Neural progenitor cell (in vitro differentiated cells): Measurements from ENCODE around the gene NTN3. TPM values are rescaled to one million over a fixed set of nuclear protein-coding genes. Genes with fewer than 3 reads are reported as not detected.

Source experiments
- DNase-seq: peaks from one replicate; pipeline ENCODE4 v3.0.0-alpha.2; 2016; ENCODE audit warnings: low spot score
- H2AFZ ChIP-seq: fragments of 200-600 bp; sonication (generic); replicated peaks from 2 replicates; pipeline ENCODE4 v1.6.1; 2016; ENCODE audit warnings: antibody characterized with exemption
- H3F3A ChIP-seq: fragments of 200-600 bp; sonication (generic); 2 replicates; pipeline ENCODE4 v1.6.1; 2016; ENCODE audit warnings: antibody characterized with exemption, low read depth
- H3K27ac ChIP-seq: fragments of 200-600 bp; sonication (generic); 2 replicates; pipeline ENCODE4 v1.5.1; 2016; ENCODE audit warnings: mild to moderate bottlenecking
- H3K27me3 ChIP-seq: fragments of 200-600 bp; sonication (generic); 2 replicates; pipeline ENCODE4 v1.6.1; 2016; ENCODE audit warnings: mild to moderate bottlenecking, moderate library complexity
- H3K36me3 ChIP-seq: fragments of 200-600 bp; sonication (generic); 2 replicates; pipeline ENCODE4 v1.5.1; 2016
- H3K4me1 ChIP-seq: fragments of 200-600 bp; sonication (generic); 2 replicates; pipeline ENCODE4 v1.6.1; 2016; ENCODE audit warnings: mixed run types
- H3K4me2 ChIP-seq: fragments of 200-600 bp; sonication (generic); 2 replicates; pipeline ENCODE4 v1.6.1; 2016
- H3K4me3 ChIP-seq: fragments of 200-600 bp; sonication (generic); 2 replicates; pipeline ENCODE4 v1.5.1; 2016
- H3K79me2 ChIP-seq: fragments of 200-600 bp; sonication (generic); 2 replicates; pipeline ENCODE4 v1.6.1; 2016; ENCODE audit warnings: low read depth
- H3K9ac ChIP-seq: fragments of 200-600 bp; sonication (generic); 2 replicates; pipeline ENCODE4 v1.6.1; 2016
- H3K9me3 ChIP-seq: fragments of 200-600 bp; sonication (generic); 2 replicates; pipeline ENCODE4 v1.5.1; 2016; ENCODE audit warnings: low read depth
- H4K20me1 ChIP-seq: fragments of 200-600 bp; sonication (generic); 2 replicates; pipeline ENCODE4 v1.6.1; 2016; ENCODE audit warnings: low read depth
- H3K27ac Mint-ChIP-seq: 3 replicates; pipeline ENCODE4 v1.8.0; 2021; ENCODE audit warnings: mixed read lengths
- H3K27me3 Mint-ChIP-seq: 2 replicates; pipeline ENCODE4 v1.8.0; 2022; ENCODE audit warnings: low read depth, mild to moderate bottlenecking, inconsistent platforms, moderate library complexity, mixed read lengths; ENCODE audit not compliant: insufficient read depth
- H3K36me3 Mint-ChIP-seq: 3 replicates; pipeline ENCODE4 v1.8.0; 2021; ENCODE audit warnings: mixed read lengths
- H3K4me1 Mint-ChIP-seq: 3 replicates; pipeline ENCODE4 v1.8.0; 2021; ENCODE audit warnings: mixed read lengths
- H3K4me3 Mint-ChIP-seq: 3 replicates; pipeline ENCODE4 v1.8.0; 2021; ENCODE audit warnings: mild to moderate bottlenecking, moderate library complexity, mixed read lengths
- H3K9me3 Mint-ChIP-seq: 3 replicates; pipeline ENCODE4 v1.8.0; 2020; ENCODE audit warnings: mixed read lengths
- CTCF ChIP-seq: fragments of 200-600 bp; sonication (generic); IDR thresholded peaks from 2 replicates; pipeline ENCODE4 v1.5.1; 2017; ENCODE audit warnings: antibody characterized with exemption, mild to moderate bottlenecking
- EZH2 ChIP-seq: fragments of 200-600 bp; sonication (generic); IDR thresholded peaks from 2 replicates; pipeline ENCODE4 v1.6.1; 2017; ENCODE audit warnings: antibody characterized with exemption, mild to moderate bottlenecking, moderate library complexity
- EZH2phosphoT487 ChIP-seq: fragments of 200-600 bp; sonication (generic); IDR thresholded peaks from 2 replicates; pipeline ENCODE4 v1.6.1; 2017; ENCODE audit warnings: antibody characterized with exemption
- total RNA-seq: library from RNA; depleted of rRNA; stranded (reverse); fragments of >200 nt; gene quantifications from 2 replicates; pipeline ENCODE4 v1.2.3, GENCODE V29; 2015; ENCODE audit warnings: low replicate concordance

NTN3 gene
- total RNA-seq, 1 donor from 2014 or later, result 3.6 TPM

DNA sequence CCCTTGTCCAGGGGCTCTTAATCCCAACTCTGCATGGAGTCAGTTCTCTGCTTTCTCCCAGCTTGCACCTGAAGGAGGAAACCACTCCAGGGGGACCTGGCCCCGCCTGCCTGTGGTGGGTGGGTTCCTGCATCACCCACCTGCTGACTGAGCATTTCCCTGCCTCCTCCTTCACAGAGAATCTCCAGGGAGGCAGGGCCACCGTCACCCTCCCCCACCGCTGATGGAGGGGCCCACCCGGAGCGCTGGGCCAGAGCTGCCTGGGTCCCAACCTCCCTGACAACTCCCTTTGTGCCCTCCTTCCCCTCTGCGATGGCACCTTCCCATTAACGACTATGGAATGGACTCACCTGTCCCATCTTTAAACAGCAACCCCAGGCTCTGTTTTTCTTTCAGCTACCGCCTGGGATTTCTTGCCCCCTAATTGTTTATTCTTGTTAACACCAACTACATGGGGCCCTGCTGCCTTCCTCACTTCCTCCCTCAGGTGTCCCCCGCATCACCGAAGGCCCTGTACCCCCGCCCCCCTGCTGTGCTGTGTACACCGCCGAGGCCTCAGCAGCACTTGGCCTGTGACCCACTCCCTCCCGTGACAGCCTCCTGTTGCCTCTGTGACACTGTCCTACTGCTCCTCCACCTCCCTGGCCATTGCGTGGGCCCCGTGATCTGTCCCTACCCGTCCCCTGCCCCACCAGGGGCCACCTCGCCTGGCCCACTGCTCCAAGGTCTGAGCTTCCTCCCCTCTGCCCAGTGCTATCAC is 12.0 kb upstream of the NTN3 start:
- peak overlapping the region; percentile 95 for H3K27ac Mint-ChIP-seq
- Histone ChIP-seq H3K79me2 (peaks cover 15% of the 10 kb centered on the region), H2AFZ (peak overlapping the region; percentile 14), H3F3A (peaks cover 42% of the 10 kb centered on the region), H3K36me3 (no peaks in the 10 kb centered on the region), H3K27ac (no peak overlapping the region), H3K4me1 (peaks cover 14% of the 10 kb centered on the region), H3K4me3 (peak overlapping the region; percentile 79), H3K4me2 (peak overlapping the region; percentile 97), H3K9ac (no peak overlapping the region), H3K9me3 (no peaks in the 10 kb centered on the region), H4K20me1 (peaks cover 25% of the 10 kb centered on the region), H3K27me3 (no peaks in the 10 kb centered on the region)
- H3K4me3 Mint-ChIP-seq, result peak overlapping the region; percentile 88
- DNase-seq, result no peak
- H3K9me3 Mint-ChIP-seq, result peaks cover 2% of the 10 kb centered on the region
- H3K36me3 Mint-ChIP-seq, result peaks cover 7% of the 10 kb centered on the region
- TF ChIP-seq EZH2 (no peak), EZH2phosphoT487 (no peak), CTCF (no peak)
- H3K27me3 Mint-ChIP-seq, result peaks cover 6% of the 10 kb centered on the region
- peaks cover 7% of the 10 kb centered on the region for H3K4me1 Mint-ChIP-seq

- Histone ChIP-seq H3K27ac (peak within 1 kb of the TSS; percentile 42), H3K4me3 (peak within 1 kb of the TSS; percentile 79), H3K4me1 (peaks cover 14% of the 10 kb centered on the region), H3K4me2 (peak within 1 kb of the TSS; percentile 97), H3K79me2 (peaks cover 15% of the 10 kb centered on the region), H3F3A (peaks cover 43% of the 10 kb centered on the region), H3K9me3 (no peaks in the 10 kb centered on the region), H3K36me3 (no peaks in the 10 kb centered on the region), H3K9ac (peak within 1 kb of the TSS; percentile 45), H4K20me1 (peaks cover 25% of the 10 kb centered on the region), H3K27me3 (no peaks in the 10 kb centered on the region), H2AFZ (peak within 1 kb of the TSS; percentile 14)
- Mint-ChIP-seq H3K27ac (peak within 1 kb of the TSS; percentile 95), H3K27me3 (peaks cover 6% of the 10 kb centered on the region), H3K36me3 (peaks cover 7% of the 10 kb centered on the region), H3K4me3 (peak within 1 kb of the TSS; percentile 88), H3K9me3 (peaks cover 2% of the 10 kb centered on the region), H3K4me1 (peaks cover 7% of the 10 kb centered on the region)
- TF ChIP-seq EZH2phosphoT487, result no peak
- no peak for TF ChIP-seq CTCF
- TF ChIP-seq EZH2, result no peak
- peak; percentile 100 for DNase-seq
Measured at GRCh38 chr16:2459647-2460390, 11.3 kb upstream of the NTN3 start, which contains the start of gene TEDC2. TSS of gene TEDC2 (plus strand) at chr16:2460109. CDS start at chr16:2460145, 36 bp downstream.

DNA sequence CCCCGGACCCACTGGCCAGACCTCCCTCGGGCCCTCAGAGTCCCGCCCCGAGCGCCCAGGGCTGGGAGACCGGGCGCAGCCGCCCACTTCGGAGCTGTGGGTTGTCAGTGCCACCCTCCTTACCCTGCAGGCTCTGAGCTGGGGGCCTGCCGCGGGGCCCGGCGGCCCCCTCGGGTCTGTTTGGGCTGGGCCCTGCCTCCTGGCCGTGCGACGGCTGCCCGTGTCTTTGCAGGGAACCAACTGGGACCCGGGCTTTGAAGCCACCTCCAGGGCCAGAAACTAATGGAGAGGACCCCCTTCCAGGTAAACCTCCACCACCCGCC is 10.7 kb upstream of the NTN3 start:
- H3K9ac ChIP-seq, result peak overlapping the region; percentile 45
- TF ChIP-seq EZH2phosphoT487, result no peak
- no peak for TF ChIP-seq CTCF
- TF ChIP-seq EZH2, result no peak
- peak overlapping the region; percentile 79 for H3K4me3 ChIP-seq
- H4K20me1 ChIP-seq, result peaks cover 25% of the 10 kb centered on the region
- peaks cover 14% of the 10 kb centered on the region for H3K4me1 ChIP-seq
- no peaks in the 10 kb centered on the region for H3K27me3 ChIP-seq
- H3F3A ChIP-seq, result peaks cover 49% of the 10 kb centered on the region
- H3K36me3 Mint-ChIP-seq, result peaks cover 7% of the 10 kb centered on the region
- H3K4me1 Mint-ChIP-seq, result peaks cover 7% of the 10 kb centered on the region
- H3K4me2 ChIP-seq, result peak overlapping the region; percentile 97
- H3K9me3 ChIP-seq, result no peaks in the 10 kb centered on the region
- peaks cover 6% of the 10 kb centered on the region for H3K27me3 Mint-ChIP-seq
- peaks cover 2% of the 10 kb centered on the region for H3K9me3 Mint-ChIP-seq
- no peaks in the 10 kb centered on the region for H3K36me3 ChIP-seq
- no peak overlapping the region for H2AFZ ChIP-seq
- H3K79me2 ChIP-seq, result peaks cover 15% of the 10 kb centered on the region
- H3K27ac ChIP-seq, result peak overlapping the region; percentile 42
- no peak overlapping the region for H3K27ac Mint-ChIP-seq
- no peak for DNase-seq
- peak overlapping the region; percentile 83 for H3K4me3 Mint-ChIP-seq
